Panc1 (cell line): ENCODE results near the gene GLG1. TPM values are rescaled to one million over a fixed set of nuclear protein-coding genes. Genes with fewer than 3 reads are reported as not detected.

Experiments used
- ATAC-seq: fragments of 200-7000 bp; cut with Tn5 transposase; 2 replicates; pipeline ENCODE4 v1.9.1; 2020; ENCODE audit warnings: mild to moderate bottlenecking, moderate library complexity
- BruUV-seq: library from RNA; stranded (reverse); fragments of 400-500 nt; replicated peaks from 2 replicates; lab custom pipeline; 2021; lab: Mats Ljungman, UMichigan
- CTCF ChIA-PET: fragments of 300-600 bp; sonication (Branson Sonifier 250); formaldehyde crosslinking; loops from one replicate; lab custom pipeline; 2022; ENCODE audit warnings: antibody characterized with exemption; lab: Charles Lee
- POLR2A ChIA-PET: fragments of 300-600 bp; sonication (Branson Sonifier 250); formaldehyde crosslinking; loops from one replicate; lab custom pipeline; 2022; ENCODE audit warnings: antibody characterized with exemption; lab: Charles Lee
- DNase-seq: peaks from one replicate; pipeline ENCODE4 v3.0.0-alpha.2; 2010; ENCODE audit warnings: low read depth, low spot score
- H3K27ac ChIP-seq: 2 replicates; pipeline ENCODE4 v1.5.1; 2011; ENCODE audit warnings: mild to moderate bottlenecking, low read length, inconsistent platforms
- H3K27me3 ChIP-seq: fragments of 200-500 bp; sonication (Bioruptor generic); 2 replicates; pipeline ENCODE4 v1.6.0; 2014; ENCODE audit warnings: low read length, inconsistent platforms; ENCODE audit not compliant: control insufficient read depth, insufficient read depth
- H3K36me3 ChIP-seq: fragments of 200-500 bp; sonication (Bioruptor generic); 2 replicates; pipeline ENCODE4 v1.5.1; 2014; ENCODE audit warnings: inconsistent platforms, mild to moderate bottlenecking, low read length, moderate library complexity; ENCODE audit not compliant: control insufficient read depth, insufficient read depth
- H3K4me1 ChIP-seq: 2 replicates; pipeline ENCODE4 v1.5.1; 2011; ENCODE audit warnings: inconsistent platforms, mild to moderate bottlenecking, low read length, moderate library complexity; ENCODE audit not compliant: control insufficient read depth, insufficient read depth
- H3K4me3 ChIP-seq, 2 experiments: 2 replicates each; pipeline ENCODE4 v1.5.1; 2011 to 2012; ENCODE audit warnings: low read depth in 2 of 2, low read length in 2 of 2, mild to moderate bottlenecking in 2 of 2, inconsistent platforms in 1 of 2, moderate library complexity in 1 of 2
- H3K9me3 ChIP-seq: fragments of 200-500 bp; sonication (Bioruptor generic); 2 replicates; pipeline ENCODE4 v1.5.1; 2014; ENCODE audit warnings: low read depth, mild to moderate bottlenecking, inconsistent platforms, low read length, moderate library complexity; ENCODE audit not compliant: control insufficient read depth, insufficient read depth
- POLR2AphosphoS5 ChIP-seq: IDR thresholded peaks from 2 replicates; pipeline ENCODE4 v1.6.1; 2012; ENCODE audit warnings: mild to moderate bottlenecking, low read depth, low read length, moderate library complexity
- REST ChIP-seq, 2 experiments: IDR thresholded peaks; 2 replicates each; pipeline ENCODE4 v1.6.1; 2011 to 2012; ENCODE audit warnings: low read depth in 2 of 2, control low read depth in 1 of 2, low read length in 1 of 2, mild to moderate bottlenecking in 1 of 2, moderate library complexity in 1 of 2; ENCODE audit not compliant: insufficient read depth in 1 of 2
- SIN3A ChIP-seq: IDR thresholded peaks from 2 replicates; pipeline ENCODE4 v1.6.1; 2012; ENCODE audit warnings: low read depth, mild to moderate bottlenecking, low read length, moderate library complexity, borderline replicate concordance; ENCODE audit not compliant: insufficient read depth
- TCF7L2 ChIP-seq: IDR thresholded peaks from 2 replicates; pipeline ENCODE4 v1.6.1; 2011; ENCODE audit warnings: mild to moderate bottlenecking, low read depth, low read length, inconsistent platforms
- in situ Hi-C: cut with HindIII; loops from 2 replicates; pipeline ENCODE4 v1.10.0; 2016; ENCODE audit warnings: low sequenced_read_pairs, low pct_unique_long_range_greater_than_20kb
- intact Hi-C: fragments of 100-400 bp; cut with micrococcal nuclease; formaldehyde crosslinking; loops from one replicate; pipeline ENCODE4 v1.10.0; 2022; ENCODE audit not compliant: unreplicated experiment
- total RNA-seq: library from RNA; stranded (reverse); gene quantifications from one replicate; pipeline ENCODE4 v1.2.1, GENCODE V29; 2021; ENCODE audit not compliant: unreplicated experiment
- TF ChIP-seq, protein P1 (sequence below): fragments of 450-650 bp; IDR thresholded peaks from 2 replicates; pipeline ENCODE4 v1.5.1; 2017; ENCODE audit warnings: mild to moderate bottlenecking

GLG1 gene
- total RNA-seq, 1 experiment from 2014 or later, result 75.9 TPM

DNA sequence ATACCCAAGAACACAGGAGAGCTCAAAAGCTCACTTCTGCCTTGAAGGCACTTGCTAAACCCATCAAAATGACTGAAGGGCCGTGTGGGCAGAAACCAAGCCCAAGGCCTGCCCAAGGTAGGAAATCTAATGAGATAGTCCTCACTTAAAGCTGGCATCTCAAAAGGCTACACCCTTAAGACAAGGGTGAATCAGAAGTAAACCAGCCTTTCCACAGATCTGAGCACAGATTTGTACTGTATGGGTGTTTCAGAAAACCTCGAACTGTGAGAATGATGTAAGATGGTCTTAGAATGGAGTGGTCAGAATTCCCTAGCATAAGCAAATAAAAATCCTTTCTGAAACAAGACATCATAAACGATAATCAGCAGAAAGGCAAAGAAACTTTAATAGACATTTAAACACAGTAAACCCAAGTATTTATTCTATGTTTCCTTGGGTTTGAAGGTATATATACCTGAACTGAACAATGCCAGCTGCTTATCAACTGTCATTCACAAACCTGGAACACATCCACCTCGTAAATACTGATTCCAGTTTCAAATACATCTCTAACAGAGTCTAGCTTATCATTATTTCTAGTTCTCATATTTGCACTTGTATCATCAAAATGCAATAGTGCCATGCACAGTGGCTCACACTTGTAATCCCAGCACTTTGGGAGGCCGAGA lies 37.8 kb downstream of the GLG1 start:
- ATAC-seq (no peak), DNase-seq (no peak)
- POLR2A ChIA-PET, result interaction anchor here (0.6 kb wide), 1 partner anchor 9 kb away, joined by 4 read pairs; no protein-coding TSS in a partner anchor

GRCh38 chr16:74567901-74568300 lies 39.0 kb downstream of the GLG1 start:
- no TSS peak for BruUV-seq
- Histone ChIP-seq H3K4me3 (no peak overlapping the region), H3K4me1 (peaks cover 4% of the 10 kb centered on the region; the same call in 1 of the 2 replicates), H3K27me3 (no peaks in the 10 kb centered on the region), H3K27ac (no peak overlapping the region), H3K36me3 (no peaks in the 10 kb centered on the region), H3K9me3 (no peaks in the 10 kb centered on the region)
- TF ChIP-seq REST (IDR thresholded peaks at IDR 0.05; ENCODE audit: insufficient read depth in 1 of 2, low read depth in 2 of 2, low read length in 1 of 2) (no peak), POLR2AphosphoS5 (no peak), SIN3A (no peak), TCF7L2 (no peak)
- TF ChIP-seq, protein P1, sequence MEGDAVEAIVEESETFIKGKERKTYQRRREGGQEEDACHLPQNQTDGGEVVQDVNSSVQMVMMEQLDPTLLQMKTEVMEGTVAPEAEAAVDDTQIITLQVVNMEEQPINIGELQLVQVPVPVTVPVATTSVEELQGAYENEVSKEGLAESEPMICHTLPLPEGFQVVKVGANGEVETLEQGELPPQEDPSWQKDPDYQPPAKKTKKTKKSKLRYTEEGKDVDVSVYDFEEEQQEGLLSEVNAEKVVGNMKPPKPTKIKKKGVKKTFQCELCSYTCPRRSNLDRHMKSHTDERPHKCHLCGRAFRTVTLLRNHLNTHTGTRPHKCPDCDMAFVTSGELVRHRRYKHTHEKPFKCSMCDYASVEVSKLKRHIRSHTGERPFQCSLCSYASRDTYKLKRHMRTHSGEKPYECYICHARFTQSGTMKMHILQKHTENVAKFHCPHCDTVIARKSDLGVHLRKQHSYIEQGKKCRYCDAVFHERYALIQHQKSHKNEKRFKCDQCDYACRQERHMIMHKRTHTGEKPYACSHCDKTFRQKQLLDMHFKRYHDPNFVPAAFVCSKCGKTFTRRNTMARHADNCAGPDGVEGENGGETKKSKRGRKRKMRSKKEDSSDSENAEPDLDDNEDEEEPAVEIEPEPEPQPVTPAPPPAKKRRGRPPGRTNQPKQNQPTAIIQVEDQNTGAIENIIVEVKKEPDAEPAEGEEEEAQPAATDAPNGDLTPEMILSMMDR, result no peak
- POLR2A ChIA-PET, result no interaction called here
- DNase-seq (no peak), ATAC-seq (no peak)
- intact Hi-C loops, result no loop called here
- in situ Hi-C loops, result no loop called here
- CTCF ChIA-PET, result no interaction called here

More for the DNA sequence above, 37.8 kb downstream of the GLG1 start:
- no peak for TF ChIP-seq POLR2AphosphoS5
- no peak for TF ChIP-seq SIN3A
- no peak for TF ChIP-seq REST (IDR thresholded peaks at IDR 0.05; ENCODE audit: insufficient read depth in 1 of 2, low read depth in 2 of 2, low read length in 1 of 2)
- TF ChIP-seq, protein P1, result no peak
- no peak for TF ChIP-seq TCF7L2
- H3K36me3 ChIP-seq, result no peaks in the 10 kb centered on the region
- in situ Hi-C loops, result no loop called here
- no peaks in the 10 kb centered on the region for H3K27me3 ChIP-seq
- H3K27ac ChIP-seq, result no peak overlapping the region
- H3K9me3 ChIP-seq, result no peaks in the 10 kb centered on the region
- H3K4me3 ChIP-seq, result no peak overlapping the region
- CTCF ChIA-PET, result no interaction called here
- intact Hi-C loops, result no loop called here
- peaks cover 4% of the 10 kb centered on the region; the same call in 1 of the 2 replicates for H3K4me1 ChIP-seq
- no TSS peak for BruUV-seq
